Epithelial cell of proximal tubule (primary cell): ENCODE measurements around the gene ZNF546. TPM values are rescaled to one million over a fixed set of nuclear protein-coding genes. Genes with fewer than 3 reads are reported as not detected.
A peak's percentile ranks its signal among the peaks of the same experiment; 100 is the strongest.
"Not testable (repeated sequence)": the region's sequence is repeated elsewhere in the genome, so short reads cannot be mapped to it uniquely, and the experiment has no call there.

Experiments
- DNase-seq: peaks from one replicate; pipeline ENCODE4 v3.0.0-alpha.2; 2011; ENCODE audit warnings: low read depth
- H3K4me3 ChIP-seq: 2 replicates; pipeline ENCODE4 v1.5.1; 2011; ENCODE audit warnings: low read depth, mild to moderate bottlenecking, low read length
- CTCF ChIP-seq: conservative IDR thresholded peaks from 2 replicates; pipeline ENCODE4 v1.5.1; 2012; ENCODE audit warnings: low read depth, mild to moderate bottlenecking, low read length
- total RNA-seq: library from RNA; depleted of rRNA; stranded (reverse); fragments of >200 nt; gene quantifications from 2 replicates; pipeline ENCODE4 v1.2.3, GENCODE V29; 2015

Gene ZNF546
- total RNA-seq, result 0.17 and 0.87 TPM in 2 replicates

GRCh38 chr19:39996811-39997637 lies at the start of gene ZNF546:
Gene ZNF546 (plus strand): TSS chr19:39997060. CDS start chr19:39998327, 1,267 bp downstream.
- no peak for TF ChIP-seq CTCF

GRCh38 chr19:39949026-39949747 lies 47.7 kb upstream of the ZNF546 start:
- no peak for DNase-seq
- no peak overlapping the region for H3K4me3 ChIP-seq
- no peak for TF ChIP-seq CTCF

More at GRCh38 chr19:39996811-39997637, at the start of gene ZNF546:
- peak within 1 kb of the TSS; percentile 70 for H3K4me3 ChIP-seq
- peak; percentile 50 for DNase-seq

GRCh38 chr19:39951065-39951650 lies 45.7 kb upstream of the ZNF546 start:
- TF ChIP-seq CTCF, result no peak
- DNase-seq, result no peak
- no peak overlapping the region for H3K4me3 ChIP-seq

GRCh38 chr19:39951686-39952085 lies 45.2 kb upstream of the ZNF546 start:
- TF ChIP-seq CTCF, result no peak
- DNase-seq, result no peak
- no peak overlapping the region for H3K4me3 ChIP-seq

GRCh38 chr19:39953915-39954314 lies 42.9 kb upstream of the ZNF546 start:
- no peak for TF ChIP-seq CTCF
- DNase-seq, result no peak
- H3K4me3 ChIP-seq, result no peak overlapping the region

- DNase-seq, H3K4me3 ChIP-seq: not testable (repeated sequence)
Observed at GRCh38 chr19:39957886-39958285, 39.0 kb upstream of the ZNF546 start.

- DNase-seq, H3K4me3 ChIP-seq: not testable (repeated sequence)
Observed at GRCh38 chr19:39958942-39959341, 37.9 kb upstream of the ZNF546 start.

- not testable (repeated sequence) for H3K4me3 ChIP-seq, DNase-seq
Observed at GRCh38 chr19:39959407-39959806, 37.5 kb upstream of the ZNF546 start.
